Measurements from ENCODE around the gene RWDD1. TPM values are rescaled to one million over a fixed set of nuclear protein-coding genes. Genes with fewer than 3 reads are reported as not detected.

RWDD1 gene
- total and polyA plus RNA-seq, 2 of the 13 experiments (the other 11 are each of a cell fraction or from before 2014, with no cell fraction given): 27.4 to 67.1 TPM

DNA sequence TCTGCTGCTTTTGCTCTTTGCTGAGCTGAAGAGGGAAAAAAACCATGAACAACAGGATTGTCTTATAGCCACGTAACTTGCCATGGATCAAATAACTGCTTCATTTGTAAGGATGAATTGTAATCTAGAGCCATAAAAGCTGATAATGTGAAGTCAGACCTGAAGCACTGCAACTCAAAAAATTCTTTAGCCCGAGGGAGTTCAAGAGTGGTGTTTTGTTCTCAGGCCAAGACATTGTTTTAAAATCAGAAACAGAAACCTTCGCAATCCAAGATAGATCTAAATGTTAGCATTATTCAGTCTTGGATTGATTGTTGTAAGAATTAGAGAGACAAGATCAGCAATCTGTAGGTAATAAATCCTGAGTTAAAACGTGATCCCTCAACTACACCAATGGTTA, 25.7 kb upstream of the RWDD1 start, which contains the start of gene TRAPPC3L:
Gene TRAPPC3L (minus strand): TSS at position 34 of the 400 bp plus-strand sequence. CDS start 170 bp downstream, outside the sequence.
- ATAC-seq: no peak
- Histone ChIP-seq H2AFZ (ENCODE audit: low read length) (no peak within 1 kb of the TSS), H3K79me2 (ENCODE audit: insufficient read depth, low read length) (no peaks in the 10 kb centered on the region), H3K4me3 (replicated peaks in 1 of 3; ENCODE audit: insufficient read depth in 1 of 3, low read depth in 2 of 3, low read length in 3 of 3) (no peak within 1 kb of the TSS), H3K36me3 (replicated peaks in 1 of 2; ENCODE audit: control insufficient read depth in 1 of 2, insufficient read depth in 2 of 2, low read length in 2 of 2) (no peaks in the 10 kb centered on the region), H3K9ac (ENCODE audit: insufficient read depth, low read depth, low read length) (no peak within 1 kb of the TSS), H3K9me3 (ENCODE audit: low read length) (no peaks in the 10 kb centered on the region), H3K4me2 (ENCODE audit: low read depth, low read length) (no peak within 1 kb of the TSS), H3K27ac (ENCODE audit: extremely low read length, insufficient read depth, low read length) (no peak within 1 kb of the TSS), H4K20me1 (ENCODE audit: insufficient read depth, low read length) (no peaks in the 10 kb centered on the region), H3K4me1 (ENCODE audit: insufficient read depth, low read length) (peaks cover 8% of the 10 kb centered on the region), H3K27me3 (ENCODE audit: control insufficient read depth in 1 of 2, insufficient read depth in 2 of 2, low read length in 2 of 2) (peaks cover 0 to 10% of the 10 kb centered on the region in 2 experiments; a peak in 1 of 5 replicates)
- FAIRE-seq: no peak
- no TSS peak for BruUV-seq (replicated peaks)
- no peak for TF ChIP-seq SMAD3 (CRISPR knock-in tag; IDR thresholded peaks at IDR 0.05)
- no peak for TF ChIP-seq HCFC1 (IDR thresholded peaks at IDR 0.05; ENCODE audit: low read depth, low read length)
- TF ChIP-seq, protein P1, sequence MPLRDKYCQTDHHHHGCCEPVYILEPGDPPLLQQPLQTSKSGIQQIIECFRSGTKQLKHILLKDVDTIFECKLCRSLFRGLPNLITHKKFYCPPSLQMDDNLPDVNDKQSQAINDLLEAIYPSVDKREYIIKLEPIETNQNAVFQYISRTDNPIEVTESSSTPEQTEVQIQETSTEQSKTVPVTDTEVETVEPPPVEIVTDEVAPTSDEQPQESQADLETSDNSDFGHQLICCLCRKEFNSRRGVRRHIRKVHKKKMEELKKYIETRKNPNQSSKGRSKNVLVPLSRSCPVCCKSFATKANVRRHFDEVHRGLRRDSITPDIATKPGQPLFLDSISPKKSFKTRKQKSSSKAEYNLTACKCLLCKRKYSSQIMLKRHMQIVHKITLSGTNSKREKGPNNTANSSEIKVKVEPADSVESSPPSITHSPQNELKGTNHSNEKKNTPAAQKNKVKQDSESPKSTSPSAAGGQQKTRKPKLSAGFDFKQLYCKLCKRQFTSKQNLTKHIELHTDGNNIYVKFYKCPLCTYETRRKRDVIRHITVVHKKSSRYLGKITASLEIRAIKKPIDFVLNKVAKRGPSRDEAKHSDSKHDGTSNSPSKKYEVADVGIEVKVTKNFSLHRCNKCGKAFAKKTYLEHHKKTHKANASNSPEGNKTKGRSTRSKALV (CRISPR knock-in tag; IDR thresholded peaks at IDR 0.05): no peak
- TF ChIP-seq TEF (CRISPR knock-in tag; IDR thresholded peaks at IDR 0.05): no peak
- no peak for TF ChIP-seq MIER2 (CRISPR knock-in tag; IDR thresholded peaks at IDR 0.05)
- no peak for TF ChIP-seq ZFP36L2 (CRISPR knock-in tag; IDR thresholded peaks at IDR 0.05)
- TF ChIP-seq ADNP (CRISPR knock-in tag; IDR thresholded peaks at IDR 0.05): no peak
- TF ChIP-seq, protein P2, sequence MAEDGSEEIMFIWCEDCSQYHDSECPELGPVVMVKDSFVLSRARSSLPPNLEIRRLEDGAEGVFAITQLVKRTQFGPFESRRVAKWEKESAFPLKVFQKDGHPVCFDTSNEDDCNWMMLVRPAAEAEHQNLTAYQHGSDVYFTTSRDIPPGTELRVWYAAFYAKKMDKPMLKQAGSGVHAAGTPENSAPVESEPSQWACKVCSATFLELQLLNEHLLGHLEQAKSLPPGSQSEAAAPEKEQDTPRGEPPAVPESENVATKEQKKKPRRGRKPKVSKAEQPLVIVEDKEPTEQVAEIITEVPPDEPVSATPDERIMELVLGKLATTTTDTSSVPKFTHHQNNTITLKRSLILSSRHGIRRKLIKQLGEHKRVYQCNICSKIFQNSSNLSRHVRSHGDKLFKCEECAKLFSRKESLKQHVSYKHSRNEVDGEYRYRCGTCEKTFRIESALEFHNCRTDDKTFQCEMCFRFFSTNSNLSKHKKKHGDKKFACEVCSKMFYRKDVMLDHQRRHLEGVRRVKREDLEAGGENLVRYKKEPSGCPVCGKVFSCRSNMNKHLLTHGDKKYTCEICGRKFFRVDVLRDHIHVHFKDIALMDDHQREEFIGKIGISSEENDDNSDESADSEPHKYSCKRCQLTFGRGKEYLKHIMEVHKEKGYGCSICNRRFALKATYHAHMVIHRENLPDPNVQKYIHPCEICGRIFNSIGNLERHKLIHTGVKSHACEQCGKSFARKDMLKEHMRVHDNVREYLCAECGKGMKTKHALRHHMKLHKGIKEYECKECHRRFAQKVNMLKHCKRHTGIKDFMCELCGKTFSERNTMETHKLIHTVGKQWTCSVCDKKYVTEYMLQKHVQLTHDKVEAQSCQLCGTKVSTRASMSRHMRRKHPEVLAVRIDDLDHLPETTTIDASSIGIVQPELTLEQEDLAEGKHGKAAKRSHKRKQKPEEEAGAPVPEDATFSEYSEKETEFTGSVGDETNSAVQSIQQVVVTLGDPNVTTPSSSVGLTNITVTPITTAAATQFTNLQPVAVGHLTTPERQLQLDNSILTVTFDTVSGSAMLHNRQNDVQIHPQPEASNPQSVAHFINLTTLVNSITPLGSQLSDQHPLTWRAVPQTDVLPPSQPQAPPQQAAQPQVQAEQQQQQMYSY (CRISPR knock-in tag; IDR thresholded peaks at IDR 0.05): no peak
- no peak for TF ChIP-seq THAP8 (CRISPR knock-in tag; IDR thresholded peaks at IDR 0.05; ENCODE audit: borderline replicate concordance)
- TF ChIP-seq TAF15 (IDR thresholded peaks at IDR 0.05; ENCODE audit: low read depth, low read length, poor library complexity, severe bottlenecking): no peak
- TF ChIP-seq ZNF746 (CRISPR knock-in tag; IDR thresholded peaks at IDR 0.05): no peak
- no peak for TF ChIP-seq ZNF382 (CRISPR knock-in tag; IDR thresholded peaks at IDR 0.05; ENCODE audit: borderline replicate concordance)
- no peak for TF ChIP-seq ELF1 (CRISPR knock-in tag; IDR thresholded peaks at IDR 0.05)
- POLR2A ChIA-PET: no interaction called here
- WGBS (ENCODE audit: low lambda C conversion rate): 22% methylated on average over 4 of the region's 4 CpGs
- intact Hi-C loops (cut with micrococcal nuclease; ENCODE audit: unreplicated experiment): no loop called here
- no peak for DNase-seq (ENCODE audit: low spot score)
- in situ Hi-C loops (cut with HindIII; ENCODE audit: extremely low pct_ligation_motif_present, low pct_unique_long_range_greater_than_20kb): no loop called here
- CTCF ChIA-PET (ENCODE audit: low intra/inter-chr PET ratio, low total read pairs): no interaction called here

All from HepG2 (cell line).